GM12878 (cell line): ENCODE results near the gene CTNNA3. TPM values are rescaled to one million over a fixed set of nuclear protein-coding genes. Genes with fewer than 3 reads are reported as not detected.

ENCODE experiments used
- ATAC-seq: fragments of 200-7000 bp; cut with Tn5 transposase; 3 replicates; pipeline ENCODE4 v1.9.1; 2020; ENCODE audit warnings: mild to moderate bottlenecking, moderate library complexity
- BruUV-seq: library from RNA; stranded (reverse); fragments of 400-500 nt; replicated peaks from 2 replicates; lab custom pipeline; 2021; lab: Mats Ljungman, UMichigan
- CTCF ChIA-PET: fragments of 300-600 bp; sonication (Branson Sonifier 250); formaldehyde crosslinking; extraction: SDS; loops from one replicate; lab custom pipeline; 2021; ENCODE audit warnings: inconsistent platforms; lab: Yijun Ruan, JAX
- POLR2A ChIA-PET: fragments of 350-600 bp; formaldehyde crosslinking; extraction: SDS; loops from one replicate; lab custom pipeline; 2021; ENCODE audit warnings: inconsistent platforms; lab: Charles Lee
- RAD21 ChIA-PET: fragments of 300-600 bp; sonication (Branson Sonifier 250); formaldehyde crosslinking; loops from one replicate; lab custom pipeline; 2023; ENCODE audit warnings: antibody characterized with exemption; ENCODE audit not compliant: unreplicated experiment; lab: Charles Lee
- SMC1A ChIA-PET: fragments of 300-600 bp; sonication (Branson Sonifier 250); formaldehyde crosslinking; loops from one replicate; lab custom pipeline; 2023; ENCODE audit not compliant: unreplicated experiment, uncharacterized antibody; lab: Charles Lee
- DNase-seq: peaks from one replicate; pipeline ENCODE4 v3.0.0-alpha.2; 2011; ENCODE audit warnings: low read depth, low spot score
- FAIRE-seq: peaks from 3 replicates; lab custom pipeline; 2011; peaks lifted over from hg19 to GRCh38; lab: Jason Lieb, UNC
- H2AFZ ChIP-seq: 2 replicates; pipeline ENCODE4 v1.6.0; 2011; ENCODE audit warnings: low read depth, low read length, control low read depth; ENCODE audit not compliant: control insufficient read depth
- H3K27ac ChIP-seq: 2 replicates; pipeline ENCODE4 v1.5.1; 2011; ENCODE audit warnings: control low read depth; ENCODE audit not compliant: control insufficient read depth, insufficient read depth
- H3K27me3 ChIP-seq, 2 experiments: replicated peaks in 1 of 2; 2 replicates each; pipeline versions ENCODE4 v1.6.0 to v1.6.1; 2011; ENCODE audit warnings: low read length in 1 of 2; ENCODE audit not compliant: control insufficient read depth in 2 of 2, insufficient read depth in 2 of 2
- H3K36me3 ChIP-seq, 2 experiments: 2 replicates each; pipeline ENCODE4 v1.5.1; 2011; ENCODE audit warnings: low read length in 1 of 2; ENCODE audit not compliant: control insufficient read depth in 2 of 2, insufficient read depth in 2 of 2
- H3K4me1 ChIP-seq: 2 replicates; pipeline ENCODE4 v1.6.1; 2011; ENCODE audit warnings: mild to moderate bottlenecking, low read length, moderate library complexity, mixed read lengths; ENCODE audit not compliant: control insufficient read depth, insufficient read depth
- H3K4me2 ChIP-seq: 2 replicates; pipeline ENCODE4 v1.6.0; 2011; ENCODE audit warnings: control low read depth; ENCODE audit not compliant: control insufficient read depth, insufficient read depth
- H3K4me3 ChIP-seq: fragments of 200-600 bp; sonication (generic); 2 replicates; pipeline ENCODE4 v1.5.1; 2016
- H3K79me2 ChIP-seq: 2 replicates; pipeline ENCODE4 v1.6.0; 2011; ENCODE audit warnings: low read length; ENCODE audit not compliant: control insufficient read depth, insufficient read depth
- H3K9ac ChIP-seq: 2 replicates; pipeline ENCODE4 v1.8.0; 2011; ENCODE audit warnings: low read length, control low read depth, mixed read lengths; ENCODE audit not compliant: control insufficient read depth, insufficient read depth
- H3K9me3 ChIP-seq: replicated peaks from 3 replicates; pipeline ENCODE4 v1.5.1; 2011; ENCODE audit warnings: mild to moderate bottlenecking, low read length; ENCODE audit not compliant: control insufficient read depth, insufficient read depth
- H4K20me1 ChIP-seq: 2 replicates; pipeline ENCODE4 v1.6.0; 2011; ENCODE audit not compliant: control insufficient read depth, insufficient read depth
- ATF2 ChIP-seq: IDR thresholded peaks from 2 replicates; pipeline ENCODE4 v1.6.1; 2012; ENCODE audit warnings: low read length, inconsistent platforms
- BHLHE40 ChIP-seq, 2 experiments: fragments of 450-650 bp in 1 of 2; IDR thresholded peaks; 2 replicates each; pipeline ENCODE4 v1.6.1; 2011 to 2017; ENCODE audit warnings: low read depth in 2 of 2, borderline replicate concordance in 1 of 2, improper control_type of control experiment in 1 of 2, low read length in 1 of 2, mild to moderate bottlenecking in 1 of 2
- GABPA ChIP-seq: IDR thresholded peaks from 2 replicates; pipeline ENCODE4 v1.6.1; 2014; ENCODE audit warnings: antibody characterized with exemption, low read depth, mild to moderate bottlenecking, inconsistent platforms
- JUNB ChIP-seq: IDR thresholded peaks from 2 replicates; pipeline ENCODE4 v1.6.1; 2016; ENCODE audit warnings: antibody characterized with exemption, mild to moderate bottlenecking
- MTA2 ChIP-seq: fragments of 450-650 bp; IDR thresholded peaks from 2 replicates; pipeline ENCODE4 v1.6.1; 2016; ENCODE audit warnings: low read depth, mild to moderate bottlenecking, moderate library complexity
- MXI1 ChIP-seq: fragments of 150-350 bp; IDR thresholded peaks from 2 replicates; pipeline ENCODE4 v1.6.1; 2011; ENCODE audit warnings: low read depth, mild to moderate bottlenecking, inconsistent platforms, low read length, improper control_type of control experiment
- NFIC ChIP-seq: IDR thresholded peaks from 2 replicates; pipeline ENCODE4 v1.6.1; 2012; ENCODE audit warnings: low read depth, mild to moderate bottlenecking, inconsistent platforms, low read length, moderate library complexity
- RUNX3 ChIP-seq: IDR thresholded peaks from 2 replicates; pipeline ENCODE4 v1.6.1; 2012; ENCODE audit warnings: low read length, inconsistent platforms
- SUZ12 ChIP-seq: fragments of 200-600 bp; sonication (generic); IDR thresholded peaks from one replicate; pipeline ENCODE4 v1.6.1; 2018; ENCODE audit warnings: antibody characterized with exemption, mild to moderate bottlenecking; ENCODE audit not compliant: unreplicated experiment
- WGBS: methylation state at CpG from one replicate; pipeline ENCODE4 v1.1.6; 2016; ENCODE audit warnings: low lambda C conversion rate; ENCODE audit not compliant: insufficient replicate concordance, insufficient coverage; ENCODE audit errors: missing lambda C conversion rate; 5-methylcytosine and 5-hydroxymethylcytosine counted together
- in situ Hi-C: fragments of 300-500 bp; cut with MboI; formaldehyde crosslinking; loops from 9 replicates; pipeline ENCODE4 v1.14.3; 2018; ENCODE audit warnings: mixed read lengths
- intact Hi-C: fragments of 100-400 bp; cut with micrococcal nuclease; formaldehyde crosslinking; loops from one replicate; pipeline ENCODE4 v1.14.2; 2022; ENCODE audit not compliant: unreplicated experiment
- polyA plus RNA-seq, 11 experiments: library from polyadenylated mRNA; depleted of rRNA in 4 of 11; unstranded in 6 of 11; stranded (reverse) in 5 of 11; fragments of >200 nt; fragmentation: Nextera tagmentation in 4 of 11; fragmentation: Illumina TruSeq in 1 of 11; extraction: Ambion mirVana in 4 of 11; extraction: Trizol in 1 of 11; gene quantifications; 1 replicate in 1 of 11; 2 replicates in 10 of 11; pipeline versions ENCODE4 v1.2.1 to v1.2.3, GENCODE V29; 2011 to 2016; ENCODE audit warnings: inconsistent platforms in 2 of 11, missing spikeins in 2 of 11, low read depth in 1 of 11
- total RNA-seq, 4 experiments: library from RNA; depleted of rRNA in 3 of 4; stranded (reverse); fragments of >200 nt in 3 of 4; fragmentation: Illumina TruSeq in 1 of 4; extraction: Trizol in 1 of 4; gene quantifications; 2 replicates each; pipeline versions ENCODE4 v1.2.1 to v1.2.3, GENCODE V29; 2013 to 2021

CTNNA3 gene
- total and polyA plus RNA-seq, 10 of the 15 experiments (the other 5 are each of a cell fraction or from before 2014, with no cell fraction given), result under 0.01 to 4.5 (median 0.22) TPM; not detected in 2

- Histone ChIP-seq H2AFZ (no peak overlapping the region), H4K20me1 (no peaks in the 10 kb centered on the region), H3K27me3 (no peaks in the 10 kb centered on the region; a peak in 1 of 4 replicates), H3K4me2 (no peak overlapping the region), H3K36me3 (no peaks in the 10 kb centered on the region), H3K9ac (no peak overlapping the region), H3K79me2 (no peaks in the 10 kb centered on the region), H3K4me1 (no peaks in the 10 kb centered on the region), H3K4me3 (no peak overlapping the region), H3K9me3 (no peaks in the 10 kb centered on the region), H3K27ac (no peak overlapping the region)
- no peak; the same call in 2 of the 3 replicates for ATAC-seq
- ChIA-PET SMC1A (no interaction called here), RAD21 (interaction anchor here (0.8 kb wide), 1 partner anchor 121 kb away, joined by 4 read pairs; no protein-coding TSS in a partner anchor), POLR2A (interaction anchor here (0.6 kb wide), 1 partner anchor 225 kb away, joined by 3 read pairs; no protein-coding TSS in a partner anchor), CTCF (no interaction called here)
- no peak for DNase-seq
- in situ Hi-C loops, result no loop called here
- WGBS, result 65% methylated on average over 2 of the region's 2 CpGs
- 0 out of 2 replicates have a peak, but pooled peaks have one; percentile 2 for TF ChIP-seq ATF2
- no peak for TF ChIP-seq GABPA
- intact Hi-C loops, result no loop called here
- FAIRE-seq, result no peak
- no TSS peak for BruUV-seq
These were observed 310.4 kb downstream of the CTNNA3 start for GRCh38 chr10:67385566-67385965.

GRCh38 chr10:67385089-67385488, 310.9 kb downstream of the CTNNA3 start:
- H2AFZ ChIP-seq, result no peak overlapping the region
- POLR2A ChIA-PET, result no interaction called here
- H3K9ac ChIP-seq, result no peak overlapping the region
- in situ Hi-C loops, result no loop called here
- TF ChIP-seq JUNB (0 out of 2 replicates have a peak, but pooled peaks have one; percentile 21), MXI1 (no peak), RUNX3 (peak; percentile 77), ATF2 (0 out of 2 replicates have a peak, but pooled peaks have one; percentile 31), MTA2 (peak; percentile 19; the same call in 1 of the 2 replicates), BHLHE40 (IDR thresholded peaks at IDR 0.05; ENCODE audit: borderline replicate concordance in 1 of 2, low read depth in 2 of 2, low read length in 1 of 2) (peak in 1 of 2 experiments; percentile 56; a peak in 1 of 4 replicates), SUZ12 (no peak), NFIC (peak; percentile 53; the same call in 1 of the 2 replicates)
- H3K4me2 ChIP-seq, result no peak overlapping the region
- CTCF ChIA-PET, result no interaction called here
- ATAC-seq (peak; percentile 48; the same call in 2 of the 3 replicates), DNase-seq (no peak), FAIRE-seq (no peak)
- BruUV-seq, result no TSS peak
- no peaks in the 10 kb centered on the region for H3K36me3 ChIP-seq
- no peaks in the 10 kb centered on the region for H3K79me2 ChIP-seq
- no peak overlapping the region for H3K27ac ChIP-seq
- H3K27me3 ChIP-seq, result no peaks in the 10 kb centered on the region; a peak in 1 of 4 replicates
- intact Hi-C loops, result no loop called here
- RAD21 ChIA-PET, result no interaction called here
- no peaks in the 10 kb centered on the region for H3K9me3 ChIP-seq
- SMC1A ChIA-PET, result interaction anchor here (0.7 kb wide), 1 partner anchor 25 kb away, joined by 3 read pairs; no protein-coding TSS in a partner anchor
- no peaks in the 10 kb centered on the region for H4K20me1 ChIP-seq
- H3K4me3 ChIP-seq, result no peak overlapping the region
- no peaks in the 10 kb centered on the region for H3K4me1 ChIP-seq
